Transverse colon (tissue), 3 donors: ENCODE measurements around the gene ATP1A2.

ENCODE experiments used
- EP300 ChIP-seq: sonication (generic); formaldehyde crosslinking; IDR thresholded peaks from one replicate; pipeline ENCODE4 v1.6.1; 2017; ENCODE audit warnings: antibody characterized with exemption, low read depth
- TF ChIP-seq, protein P1 (sequence below), 5 experiments: fragments of 200-600 bp in 3 of 5; fragments of 450-650 bp in 2 of 5; sonication (generic) in 3 of 5; IDR thresholded peaks; 1 replicate in 2 of 5; 2 replicates in 3 of 5; pipeline ENCODE4 v1.5.1; 2016 to 2017; ENCODE audit warnings: antibody characterized with exemption in 5 of 5, inconsistent platforms in 3 of 5, mild to moderate bottlenecking in 2 of 5, moderate library complexity in 1 of 5

DNA sequence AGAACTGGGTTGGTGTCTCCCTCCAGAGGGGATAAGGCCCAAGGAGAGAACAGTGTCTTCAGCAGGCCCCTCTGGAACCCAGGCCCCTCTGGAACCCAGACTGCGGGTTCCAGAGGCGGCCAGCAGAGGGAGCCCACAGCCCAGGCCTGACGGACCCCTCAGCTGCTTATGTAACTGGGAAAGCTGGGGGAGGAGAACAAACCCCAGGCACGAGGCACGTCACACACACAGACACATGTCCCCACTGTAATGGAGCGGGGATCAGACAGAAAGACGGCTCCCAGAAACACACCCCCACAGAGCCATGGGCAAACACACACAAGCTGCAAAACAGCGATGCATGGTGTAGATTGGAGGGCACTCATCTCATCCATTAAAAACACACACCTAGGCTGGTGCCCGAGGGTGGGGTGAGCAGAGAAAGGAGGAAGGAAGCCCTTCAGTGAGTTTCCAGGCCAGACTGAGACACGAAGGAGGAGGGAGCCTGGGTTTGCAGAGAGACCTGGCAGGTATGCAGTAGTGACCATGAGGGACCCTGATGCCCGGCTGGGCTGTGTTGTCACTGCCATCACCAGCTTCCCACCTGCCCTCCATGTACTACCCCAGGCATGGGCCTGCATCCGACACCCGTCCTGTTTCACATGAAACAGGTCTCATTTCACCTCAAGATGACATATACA, 14.4 kb upstream of the ATP1A2 start:
- TF ChIP-seq, protein P1, sequence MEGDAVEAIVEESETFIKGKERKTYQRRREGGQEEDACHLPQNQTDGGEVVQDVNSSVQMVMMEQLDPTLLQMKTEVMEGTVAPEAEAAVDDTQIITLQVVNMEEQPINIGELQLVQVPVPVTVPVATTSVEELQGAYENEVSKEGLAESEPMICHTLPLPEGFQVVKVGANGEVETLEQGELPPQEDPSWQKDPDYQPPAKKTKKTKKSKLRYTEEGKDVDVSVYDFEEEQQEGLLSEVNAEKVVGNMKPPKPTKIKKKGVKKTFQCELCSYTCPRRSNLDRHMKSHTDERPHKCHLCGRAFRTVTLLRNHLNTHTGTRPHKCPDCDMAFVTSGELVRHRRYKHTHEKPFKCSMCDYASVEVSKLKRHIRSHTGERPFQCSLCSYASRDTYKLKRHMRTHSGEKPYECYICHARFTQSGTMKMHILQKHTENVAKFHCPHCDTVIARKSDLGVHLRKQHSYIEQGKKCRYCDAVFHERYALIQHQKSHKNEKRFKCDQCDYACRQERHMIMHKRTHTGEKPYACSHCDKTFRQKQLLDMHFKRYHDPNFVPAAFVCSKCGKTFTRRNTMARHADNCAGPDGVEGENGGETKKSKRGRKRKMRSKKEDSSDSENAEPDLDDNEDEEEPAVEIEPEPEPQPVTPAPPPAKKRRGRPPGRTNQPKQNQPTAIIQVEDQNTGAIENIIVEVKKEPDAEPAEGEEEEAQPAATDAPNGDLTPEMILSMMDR (IDR thresholded peaks at IDR 0.05): peak; percentile 85 to 96 (median 92)
- TF ChIP-seq EP300: no peak
